Thoracic aorta (tissue), 2 donors: ENCODE data around the gene SIRT4. TPM values are rescaled to one million over a fixed set of nuclear protein-coding genes. Genes with fewer than 3 reads are reported as not detected.
A peak's percentile ranks its signal among the peaks of the same experiment; 100 is the strongest.

Source experiments
- ATAC-seq: fragments of 150-250 bp; one replicate; pipeline ENCODE4 v1.8.0; 2017; ENCODE audit warnings: low read depth; ENCODE audit not compliant: insufficient number of reproducible peaks, low FRiP score
- DNase-seq: peaks from one replicate; pipeline ENCODE4 v3.0.0-alpha.2; 2020; ENCODE audit warnings: low spot score
- H3K27ac ChIP-seq, 2 donors: fragments of 200-600 bp; sonication (generic); 1 replicate in 1 of 2; 2 replicates in 1 of 2; pipeline ENCODE4 v1.5.1; 2016; ENCODE audit warnings: mild to moderate bottlenecking in 2 of 2, moderate library complexity in 2 of 2
- H3K27me3 ChIP-seq: fragments of 200-600 bp; sonication (generic); replicated peaks from 2 replicates; pipeline ENCODE4 v1.6.0; 2016; ENCODE audit warnings: mild to moderate bottlenecking; ENCODE audit not compliant: insufficient read depth
- H3K36me3 ChIP-seq: fragments of 200-600 bp; sonication (generic); one replicate; pipeline ENCODE4 v1.5.1; 2016
- H3K4me1 ChIP-seq, 2 donors: fragments of 200-600 bp; sonication (generic); 1 replicate in 1 of 2; 2 replicates in 1 of 2; pipeline versions ENCODE4 v1.5.1 to v1.6.0; 2016; ENCODE audit warnings: low read depth in 2 of 2, mild to moderate bottlenecking in 1 of 2; ENCODE audit not compliant: control insufficient read depth in 1 of 2
- H3K4me3 ChIP-seq: fragments of 200-600 bp; sonication (generic); 2 replicates; pipeline ENCODE4 v1.5.1; 2016; ENCODE audit warnings: mild to moderate bottlenecking
- H3K9me3 ChIP-seq: fragments of 200-600 bp; sonication (generic); 2 replicates; pipeline ENCODE4 v1.5.1; 2016
- total RNA-seq, 2 donors: library from RNA; depleted of rRNA; stranded (reverse); fragments of >200 nt; gene quantifications; one replicate each; pipeline versions ENCODE4 v1.1.0 to v1.2.3, GENCODE V29; 2016
- TF ChIP-seq, protein P1 (sequence below): fragments of 200-600 bp; sonication (generic); IDR thresholded peaks from one replicate; pipeline ENCODE4 v1.5.1; 2019; ENCODE audit warnings: antibody characterized with exemption

SIRT4 gene
- total RNA-seq, 2 donors from 2014 or later, result 0.56 to 8.8 TPM

- H3K4me3 ChIP-seq, result peak overlapping the region; percentile 96
- ATAC-seq (no peak), DNase-seq (no peak)
- no peaks in the 10 kb centered on the region for H3K9me3 ChIP-seq
- H3K36me3 ChIP-seq, result no peaks in the 10 kb centered on the region
- H3K27me3 ChIP-seq, result no peaks in the 10 kb centered on the region
- peaks cover 18 to 52% of the 10 kb centered on the region in 2 donors for H3K4me1 ChIP-seq
- TF ChIP-seq, protein P1, sequence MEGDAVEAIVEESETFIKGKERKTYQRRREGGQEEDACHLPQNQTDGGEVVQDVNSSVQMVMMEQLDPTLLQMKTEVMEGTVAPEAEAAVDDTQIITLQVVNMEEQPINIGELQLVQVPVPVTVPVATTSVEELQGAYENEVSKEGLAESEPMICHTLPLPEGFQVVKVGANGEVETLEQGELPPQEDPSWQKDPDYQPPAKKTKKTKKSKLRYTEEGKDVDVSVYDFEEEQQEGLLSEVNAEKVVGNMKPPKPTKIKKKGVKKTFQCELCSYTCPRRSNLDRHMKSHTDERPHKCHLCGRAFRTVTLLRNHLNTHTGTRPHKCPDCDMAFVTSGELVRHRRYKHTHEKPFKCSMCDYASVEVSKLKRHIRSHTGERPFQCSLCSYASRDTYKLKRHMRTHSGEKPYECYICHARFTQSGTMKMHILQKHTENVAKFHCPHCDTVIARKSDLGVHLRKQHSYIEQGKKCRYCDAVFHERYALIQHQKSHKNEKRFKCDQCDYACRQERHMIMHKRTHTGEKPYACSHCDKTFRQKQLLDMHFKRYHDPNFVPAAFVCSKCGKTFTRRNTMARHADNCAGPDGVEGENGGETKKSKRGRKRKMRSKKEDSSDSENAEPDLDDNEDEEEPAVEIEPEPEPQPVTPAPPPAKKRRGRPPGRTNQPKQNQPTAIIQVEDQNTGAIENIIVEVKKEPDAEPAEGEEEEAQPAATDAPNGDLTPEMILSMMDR, result no peak
- H3K27ac ChIP-seq, result peak overlapping the region; percentile 75 to 89
Observed at GRCh38 chr12:120263748-120264085, 38.4 kb upstream of the SIRT4 start.

DNA sequence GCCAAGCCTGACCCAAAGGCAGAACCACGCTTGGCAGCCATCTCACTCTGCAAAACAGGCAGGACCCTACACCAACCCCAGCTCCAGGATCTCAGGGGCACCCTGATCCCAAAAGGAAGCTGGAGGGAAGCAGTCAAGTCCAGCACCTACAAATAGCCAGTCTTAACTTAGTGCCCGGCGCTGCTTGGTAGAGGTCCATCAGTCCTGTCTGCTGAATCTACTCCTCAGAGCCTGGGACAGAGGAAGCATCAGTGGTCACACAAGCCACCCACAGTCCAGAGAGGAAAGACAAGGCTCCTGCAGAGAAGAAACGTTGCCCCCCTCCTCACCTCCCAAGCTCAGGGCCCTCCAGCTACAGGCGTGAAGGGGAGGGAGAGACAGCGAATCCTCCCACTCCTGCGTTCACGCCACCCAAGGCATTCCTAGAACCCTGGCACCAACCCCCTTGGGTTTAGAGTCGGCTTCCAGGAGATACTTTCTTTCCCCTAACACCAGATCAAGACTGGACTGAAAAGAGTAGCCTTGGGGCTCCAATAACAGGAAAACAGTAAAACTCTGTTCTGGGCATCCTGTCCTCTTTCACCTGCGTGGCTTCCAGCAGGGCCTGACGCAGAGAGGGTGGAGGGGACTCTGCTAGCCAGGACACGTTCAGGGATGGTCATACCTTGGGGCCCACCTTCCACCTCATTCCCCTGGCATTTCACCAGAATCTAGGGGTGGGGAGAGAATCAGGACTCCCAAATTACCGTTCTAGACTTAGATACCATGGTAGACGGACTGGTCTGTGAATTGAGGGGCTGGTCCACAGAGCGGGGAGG is 37.8 kb upstream of the SIRT4 start:
- ATAC-seq (no peak), DNase-seq (no peak)
- no peaks in the 10 kb centered on the region for H3K27me3 ChIP-seq
- peak overlapping the region; percentile 75 to 89 for H3K27ac ChIP-seq
- peak overlapping the region; percentile 96 for H3K4me3 ChIP-seq
- H3K36me3 ChIP-seq, result no peaks in the 10 kb centered on the region
- H3K9me3 ChIP-seq, result no peaks in the 10 kb centered on the region
- peaks cover 17 to 46% of the 10 kb centered on the region in 2 donors for H3K4me1 ChIP-seq
- TF ChIP-seq, protein P1, result no peak

DNA sequence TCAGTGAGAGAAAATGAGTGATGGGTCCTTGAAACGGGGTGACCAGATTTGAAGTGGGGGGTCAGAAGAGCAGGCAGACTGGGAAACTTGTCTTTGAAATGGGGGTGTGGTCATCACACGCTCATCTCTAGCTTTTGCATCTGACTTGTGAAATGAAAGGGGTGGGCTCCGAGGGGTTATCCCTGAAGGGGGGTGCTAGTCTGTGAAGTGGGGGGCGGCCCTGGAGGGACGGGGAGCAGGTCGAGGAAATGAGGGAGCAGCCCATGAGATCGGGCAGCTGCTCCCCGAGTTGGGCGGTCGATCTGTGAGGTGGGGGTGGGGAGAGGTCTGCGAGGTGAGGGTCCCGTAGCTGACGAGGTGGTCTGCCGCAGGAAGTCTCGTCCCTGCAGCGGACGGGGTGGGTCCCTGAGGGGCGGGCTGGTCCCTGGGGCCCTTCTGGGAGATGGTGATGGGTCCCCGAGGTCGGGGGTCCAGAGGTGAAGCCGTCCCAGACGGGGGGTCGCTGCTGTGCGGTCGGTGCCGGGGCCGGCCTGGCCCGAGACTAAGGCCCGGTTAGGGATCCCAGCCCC is 37.1 kb upstream of the SIRT4 start:
- H3K36me3 ChIP-seq, result no peaks in the 10 kb centered on the region
- DNase-seq, result no peak
- H3K4me1 ChIP-seq, result peaks cover 13 to 40% of the 10 kb centered on the region in 2 donors
- no peaks in the 10 kb centered on the region for H3K27me3 ChIP-seq
- TF ChIP-seq, protein P1, result no peak
- ATAC-seq, result no peak
- H3K4me3 ChIP-seq, result peak overlapping the region; percentile 96
- H3K27ac ChIP-seq, result peak overlapping the region; percentile 75 to 89
- no peaks in the 10 kb centered on the region for H3K9me3 ChIP-seq

- peaks cover 13 to 38% of the 10 kb centered on the region in 2 donors for H3K4me1 ChIP-seq
- peak; percentile 40 for DNase-seq
- TF ChIP-seq, protein P1, result peak; percentile 84
Observed at GRCh38 chr12:120265473-120266179, 36.5 kb upstream of the SIRT4 start, which contains the start of gene PXN. TSS of gene PXN (minus strand) at chr12:120265730. CDS start at chr12:120265629, 101 bp downstream.

More at GRCh38 chr12:120265473-120266179, 36.5 kb upstream of the SIRT4 start, which contains the start of gene PXN:
- no peaks in the 10 kb centered on the region for H3K9me3 ChIP-seq
- peak within 1 kb of the TSS; percentile 75 to 89 for H3K27ac ChIP-seq
- ATAC-seq, result peak; percentile 71
- no peaks in the 10 kb centered on the region for H3K27me3 ChIP-seq
- H3K36me3 ChIP-seq, result no peaks in the 10 kb centered on the region
- peak within 1 kb of the TSS; percentile 96 for H3K4me3 ChIP-seq
